ENCODE measurements around the gene NR2C1. TPM values are rescaled to one million over a fixed set of nuclear protein-coding genes. Genes with fewer than 3 reads are reported as not detected.
"Not testable (repeated sequence)": the region's sequence is repeated elsewhere in the genome, so short reads cannot be mapped to it uniquely, and the experiment has no call there.

The NR2C1 gene
- total RNA-seq, result 15.6 and 39.1 TPM in 2 replicates

DNA sequence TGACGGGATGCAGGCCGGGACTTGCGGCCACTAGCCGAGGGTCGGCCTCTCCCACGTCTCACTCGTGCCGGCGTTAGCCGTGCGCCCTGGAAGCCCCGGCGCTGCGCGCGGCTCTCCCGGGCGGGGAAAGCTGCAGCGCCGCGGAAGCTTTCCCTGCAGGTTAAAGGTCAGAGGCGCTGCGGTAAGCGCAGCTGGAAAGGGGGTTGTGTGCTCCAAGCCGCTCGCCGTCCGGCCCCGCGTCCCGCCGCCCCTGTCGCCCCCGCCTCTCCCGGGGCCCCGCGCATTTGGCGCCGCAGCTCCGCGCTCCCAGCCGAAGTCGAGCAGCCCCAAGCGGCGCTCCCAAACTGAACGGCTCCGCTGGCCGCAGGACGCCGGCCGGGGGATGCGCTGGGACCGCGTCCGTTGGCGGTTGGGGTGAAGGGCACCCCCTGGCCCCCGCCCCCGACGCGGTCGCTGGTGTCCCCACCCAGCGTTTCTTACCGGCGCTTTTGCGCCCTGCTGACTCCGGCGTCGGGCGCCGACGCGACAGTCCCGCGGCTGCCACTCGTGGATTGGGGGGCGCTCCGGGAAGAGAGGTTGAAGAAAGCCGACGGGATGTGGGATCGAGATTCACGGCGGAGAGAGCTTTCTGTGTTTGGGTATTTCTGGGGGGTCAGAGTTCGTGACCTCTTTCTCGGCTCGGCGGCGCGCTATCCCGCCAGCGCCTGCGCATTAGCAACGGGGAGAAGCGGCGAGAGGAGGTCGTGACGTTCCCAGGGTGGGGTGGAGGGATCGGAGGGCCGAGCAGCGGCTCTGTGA is at the start of gene NR2C1:
TSS of gene NR2C1 (minus strand) at position 719 of the 798 bp plus-strand sequence. CDS start 6,234 bp downstream, outside the sequence.
- peak; percentile 64 for DNase-seq (ENCODE audit: extremely low read depth, low read depth, low spot score)

DNA sequence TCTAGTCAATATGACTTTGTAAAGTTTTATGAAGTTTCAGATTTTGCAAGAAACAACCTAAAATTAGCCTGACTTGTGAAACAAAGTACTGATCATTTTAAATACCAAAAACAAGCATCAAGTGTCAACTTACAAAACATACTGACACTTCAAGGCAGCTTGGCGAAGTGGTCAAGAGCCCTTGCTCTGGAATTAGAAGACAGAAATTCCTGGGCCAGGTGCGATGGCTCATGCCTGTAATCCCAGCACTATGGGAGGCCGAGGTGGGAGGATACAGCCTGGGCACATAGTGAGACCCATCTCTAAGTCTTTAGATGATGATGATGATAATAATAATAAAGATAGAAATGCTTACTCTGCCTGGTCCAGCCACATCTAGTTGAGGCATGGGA is 45.4 kb upstream of the NR2C1 start:
- DNase-seq (ENCODE audit: extremely low read depth, low read depth, low spot score), result peak; percentile 33

DNA sequence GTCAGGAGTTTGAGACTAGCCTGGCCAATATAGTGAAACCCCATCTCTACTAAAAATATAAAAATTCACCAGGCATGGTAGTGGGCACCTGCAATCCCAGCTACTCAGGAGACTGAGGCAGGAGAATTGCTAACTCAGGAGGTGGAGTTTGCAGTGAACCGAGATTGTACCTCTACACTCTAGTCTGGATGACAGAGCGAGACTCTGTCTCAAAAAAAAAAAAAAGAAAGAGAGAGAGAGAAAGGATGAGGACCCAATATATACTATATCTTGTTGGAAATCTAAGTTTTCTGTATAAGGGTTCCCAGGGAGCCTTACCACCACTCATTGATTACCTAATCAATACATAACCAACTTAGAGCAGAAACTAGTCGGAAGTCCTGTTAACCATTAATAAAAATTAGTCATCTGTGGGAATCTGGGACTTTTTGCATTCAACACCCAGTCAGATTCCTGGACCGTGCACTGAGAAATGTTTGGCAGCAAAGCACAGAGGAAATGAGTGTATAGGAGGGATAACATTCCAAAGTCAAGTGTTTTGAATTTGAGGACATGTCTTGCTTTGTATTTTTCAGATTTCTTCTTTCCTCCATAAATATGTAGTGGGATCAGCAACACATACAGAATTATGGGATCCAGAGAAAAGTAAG is 44.8 kb upstream of the NR2C1 start:
- DNase-seq (ENCODE audit: extremely low read depth, low read depth, low spot score), result peak; percentile 82

DNA sequence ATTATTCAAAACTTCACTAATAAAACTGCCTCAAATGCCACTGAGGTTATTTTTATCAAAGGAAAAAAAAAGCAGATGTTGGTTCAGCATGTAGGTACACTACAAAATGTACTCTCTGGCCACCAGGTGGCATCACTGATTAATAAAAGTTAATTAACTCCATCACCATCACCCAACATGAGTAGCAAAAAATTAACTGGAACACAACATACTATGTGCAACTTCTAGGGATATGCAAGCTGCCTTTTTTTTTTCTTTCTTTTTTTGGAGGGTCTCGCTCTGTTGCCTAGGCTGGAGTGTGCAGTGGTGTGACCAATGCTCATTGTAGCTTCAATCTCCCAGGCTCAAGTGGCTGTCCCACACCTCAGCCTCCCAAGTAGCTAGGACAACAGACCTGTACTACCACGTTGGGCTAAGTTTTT is 43.8 kb upstream of the NR2C1 start:
- peak; percentile 60 for DNase-seq (ENCODE audit: extremely low read depth, low read depth, low spot score)

DNA sequence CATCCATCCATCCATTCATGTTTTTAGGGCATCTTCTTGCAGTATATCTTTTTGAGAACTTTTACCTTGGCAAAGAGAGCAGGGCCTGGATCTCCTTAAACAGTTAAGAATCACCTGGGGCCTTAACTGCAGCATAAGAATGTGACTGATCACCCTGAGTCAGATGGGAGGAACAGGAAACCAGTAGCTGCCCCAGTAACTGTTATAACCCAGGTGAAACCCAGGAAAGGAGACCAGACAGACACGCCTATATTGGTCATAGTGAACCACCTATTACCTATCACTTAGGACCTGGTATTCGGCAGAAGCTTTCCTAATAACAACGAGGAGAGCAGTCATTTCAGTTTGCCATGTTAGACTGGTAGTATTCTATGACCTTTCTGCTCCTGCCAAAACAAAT is 43.4 kb upstream of the NR2C1 start:
- no peak for DNase-seq (ENCODE audit: extremely low read depth, low read depth, low spot score)

DNA sequence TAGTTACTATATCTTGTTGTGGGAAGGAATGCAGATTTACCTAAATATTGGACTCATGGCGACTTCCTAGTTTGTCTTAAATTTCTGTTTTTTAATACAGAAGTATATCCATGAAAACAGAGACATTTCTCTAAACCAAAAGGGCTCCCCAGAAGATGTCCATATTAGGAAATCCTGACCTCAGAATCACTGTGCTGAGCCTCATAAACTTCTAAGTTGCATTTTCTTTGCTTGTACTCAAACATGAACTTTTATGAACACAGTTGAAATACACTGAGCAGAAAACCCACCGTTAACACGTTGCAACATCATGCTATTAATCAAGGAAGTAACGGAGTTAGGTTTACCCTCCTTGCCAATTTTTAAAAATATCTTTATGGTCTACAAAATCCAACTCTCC is 42.9 kb upstream of the NR2C1 start:
- DNase-seq (ENCODE audit: extremely low read depth, low read depth, low spot score), result no peak

DNA sequence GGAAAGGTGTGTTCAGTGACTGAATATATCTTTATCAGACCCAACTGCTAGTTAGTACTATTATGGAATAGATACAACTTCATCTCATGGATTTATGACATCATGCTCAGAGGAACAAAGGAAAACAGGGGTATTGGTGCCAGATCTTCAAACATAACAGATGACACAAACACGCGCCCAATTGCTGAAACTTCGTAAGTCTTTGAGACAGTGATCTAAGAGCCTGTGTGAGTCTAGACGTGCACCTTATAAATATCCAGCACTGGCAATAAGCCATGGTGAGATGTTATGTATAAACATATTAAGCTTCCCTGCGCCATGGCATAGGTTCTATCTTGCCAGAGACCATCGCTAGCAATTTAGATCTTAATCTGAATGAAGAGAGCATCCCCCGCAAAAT is 42.2 kb upstream of the NR2C1 start:
- DNase-seq (ENCODE audit: extremely low read depth, low read depth, low spot score), result no peak

DNA sequence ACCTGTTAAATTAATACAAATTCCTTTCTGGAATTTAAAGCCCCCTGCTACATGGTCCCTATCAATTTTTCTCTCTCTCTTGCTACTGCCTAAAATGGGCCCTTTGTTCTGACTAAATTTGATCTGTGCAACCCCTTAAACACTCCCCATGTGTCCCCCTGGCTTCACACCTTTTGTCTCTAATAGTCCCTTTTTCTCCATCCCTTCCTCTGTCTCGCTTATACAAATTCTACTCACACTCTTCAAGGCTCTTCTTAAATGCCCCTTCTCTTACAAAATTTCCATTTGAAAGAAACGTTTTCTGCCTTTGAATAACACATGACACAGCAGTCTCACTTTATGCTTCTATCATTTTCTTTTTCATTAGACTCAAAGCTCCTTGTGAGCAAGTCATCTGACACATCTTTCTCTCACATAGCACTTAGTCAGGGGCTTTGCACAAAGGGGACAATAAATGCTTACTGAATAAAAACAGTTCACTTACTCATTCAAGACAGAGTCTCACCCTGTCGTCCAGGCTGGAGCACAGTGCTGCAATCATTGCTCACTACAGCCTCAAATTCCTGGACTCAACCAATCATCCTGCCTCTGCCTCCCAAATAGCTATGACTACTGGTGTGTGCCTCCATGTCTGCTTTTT is 41.5 kb upstream of the NR2C1 start:
- DNase-seq (ENCODE audit: extremely low read depth, low read depth, low spot score), result no peak

DNA sequence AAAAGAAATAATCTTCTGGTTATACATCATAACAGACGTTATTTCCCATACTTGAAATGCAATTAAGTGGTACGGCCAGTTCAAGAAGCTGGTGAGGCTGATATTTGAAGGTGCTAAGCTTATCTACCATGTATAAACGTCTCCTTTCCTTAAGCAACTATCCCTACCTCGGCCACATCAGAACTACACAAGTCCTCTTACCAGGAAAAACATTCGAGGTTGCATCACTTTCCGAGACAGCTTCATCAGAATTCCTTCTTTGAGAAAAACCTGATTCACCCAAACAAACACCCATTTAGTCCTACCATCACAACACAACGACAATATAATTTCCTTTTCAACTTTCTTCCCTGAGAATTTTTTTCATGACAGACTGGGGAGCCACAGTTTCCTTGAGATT is 33.9 kb upstream of the NR2C1 start:
- DNase-seq (ENCODE audit: extremely low read depth, low read depth, low spot score), result no peak

DNA sequence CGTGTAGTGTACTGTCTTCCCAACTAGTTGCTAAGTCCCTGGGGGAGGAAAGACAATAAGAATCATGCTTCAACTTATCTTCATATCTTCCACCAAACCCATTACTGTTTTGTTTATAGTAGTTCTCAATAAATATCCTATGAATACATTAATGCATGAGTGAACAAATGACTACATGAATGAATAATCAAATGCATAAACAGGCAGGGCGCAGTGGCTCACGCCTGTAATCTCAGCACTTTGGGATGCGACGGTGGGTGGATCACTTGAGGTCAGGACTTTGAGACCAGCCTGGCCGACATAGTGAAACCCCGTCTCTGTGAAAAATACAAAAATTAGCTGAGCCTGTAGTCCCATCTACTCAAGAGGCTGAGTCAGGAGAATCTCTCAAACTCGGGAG is 32.1 kb upstream of the NR2C1 start:
- no peak for DNase-seq (ENCODE audit: extremely low read depth, low read depth, low spot score)

DNA sequence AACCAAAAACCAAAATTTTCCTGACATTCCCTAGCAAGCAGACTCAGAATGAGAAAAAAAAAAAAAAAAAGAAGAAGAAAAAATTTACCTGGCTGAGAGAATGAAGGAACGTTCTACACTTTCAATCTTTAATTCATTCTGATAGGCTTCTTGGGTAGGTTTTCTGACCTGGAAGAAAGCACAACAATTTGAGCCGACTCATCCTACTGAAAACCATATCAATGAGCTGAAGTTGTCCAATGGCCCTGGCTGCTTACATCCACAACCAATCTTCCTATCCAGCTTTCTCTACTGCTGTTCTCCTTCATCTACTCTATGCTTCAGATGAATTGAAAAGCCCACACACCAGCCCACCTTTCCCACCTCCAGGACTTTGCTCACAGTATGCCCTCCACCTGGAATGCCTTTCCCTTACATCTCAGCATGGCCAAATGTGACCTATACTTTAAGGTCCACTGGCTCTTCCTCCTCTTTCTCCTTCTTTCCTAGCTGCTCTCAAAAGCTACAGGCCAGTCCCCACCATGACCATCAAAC is 31.6 kb upstream of the NR2C1 start:
- DNase-seq (ENCODE audit: extremely low read depth, low read depth, low spot score), result no peak

DNA sequence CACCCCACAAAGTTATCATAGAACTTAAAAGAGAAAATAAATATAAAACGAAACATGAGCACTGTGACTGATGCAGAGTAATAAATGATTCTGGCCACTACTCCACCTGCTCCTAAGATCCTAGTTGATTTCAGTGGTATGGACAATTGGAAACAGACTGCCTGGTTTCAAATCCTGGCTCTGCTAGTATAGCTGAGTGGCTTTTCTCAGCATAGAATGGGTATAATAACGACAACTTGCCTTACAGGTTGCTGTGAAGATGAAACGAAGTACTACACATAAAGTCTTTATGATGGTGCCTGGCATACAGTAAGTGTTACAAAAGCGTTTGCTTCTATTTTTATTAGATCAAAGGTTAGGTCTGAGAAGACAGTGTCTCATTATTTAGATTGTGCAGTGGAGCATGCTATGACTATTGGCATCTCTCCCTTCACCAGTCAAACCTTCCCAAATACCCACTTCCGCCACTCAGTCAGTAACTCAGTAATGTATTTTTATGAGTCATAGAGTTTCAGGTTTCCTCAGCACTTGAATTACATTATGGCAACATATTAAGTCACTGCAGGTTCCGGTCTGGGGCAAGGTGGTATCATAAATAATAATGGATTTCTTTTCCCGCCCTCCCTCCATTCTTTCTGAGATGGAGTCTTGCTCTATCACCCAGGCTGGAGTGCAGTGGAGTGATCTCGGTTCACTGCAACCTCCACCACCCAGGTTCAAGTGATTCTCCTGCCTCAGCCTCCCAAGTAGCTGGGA is 29.7 kb upstream of the NR2C1 start:
- DNase-seq (ENCODE audit: extremely low read depth, low read depth, low spot score), result peak; percentile 57

DNA sequence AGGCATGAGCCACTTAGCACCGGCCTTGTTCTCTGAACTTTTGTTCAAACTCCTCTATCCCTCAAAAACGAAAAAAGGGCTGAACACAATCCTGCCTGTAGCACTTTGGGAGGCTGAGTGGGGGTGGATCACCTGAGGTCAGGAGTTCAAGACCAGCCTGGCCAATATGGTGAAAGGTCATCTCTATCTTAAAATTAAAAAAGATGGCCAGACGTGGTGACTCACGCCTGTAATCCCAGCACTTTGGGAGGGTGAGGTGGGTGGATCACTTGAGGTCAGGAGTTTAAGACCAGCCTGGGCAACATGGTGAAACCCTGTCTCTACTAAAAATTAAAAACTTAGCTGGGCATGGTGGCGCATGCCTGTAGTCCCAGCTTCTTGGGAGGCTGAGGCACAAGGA is 28.5 kb upstream of the NR2C1 start:
- DNase-seq (ENCODE audit: extremely low read depth, low read depth, low spot score), result not testable (repeated sequence)

DNA sequence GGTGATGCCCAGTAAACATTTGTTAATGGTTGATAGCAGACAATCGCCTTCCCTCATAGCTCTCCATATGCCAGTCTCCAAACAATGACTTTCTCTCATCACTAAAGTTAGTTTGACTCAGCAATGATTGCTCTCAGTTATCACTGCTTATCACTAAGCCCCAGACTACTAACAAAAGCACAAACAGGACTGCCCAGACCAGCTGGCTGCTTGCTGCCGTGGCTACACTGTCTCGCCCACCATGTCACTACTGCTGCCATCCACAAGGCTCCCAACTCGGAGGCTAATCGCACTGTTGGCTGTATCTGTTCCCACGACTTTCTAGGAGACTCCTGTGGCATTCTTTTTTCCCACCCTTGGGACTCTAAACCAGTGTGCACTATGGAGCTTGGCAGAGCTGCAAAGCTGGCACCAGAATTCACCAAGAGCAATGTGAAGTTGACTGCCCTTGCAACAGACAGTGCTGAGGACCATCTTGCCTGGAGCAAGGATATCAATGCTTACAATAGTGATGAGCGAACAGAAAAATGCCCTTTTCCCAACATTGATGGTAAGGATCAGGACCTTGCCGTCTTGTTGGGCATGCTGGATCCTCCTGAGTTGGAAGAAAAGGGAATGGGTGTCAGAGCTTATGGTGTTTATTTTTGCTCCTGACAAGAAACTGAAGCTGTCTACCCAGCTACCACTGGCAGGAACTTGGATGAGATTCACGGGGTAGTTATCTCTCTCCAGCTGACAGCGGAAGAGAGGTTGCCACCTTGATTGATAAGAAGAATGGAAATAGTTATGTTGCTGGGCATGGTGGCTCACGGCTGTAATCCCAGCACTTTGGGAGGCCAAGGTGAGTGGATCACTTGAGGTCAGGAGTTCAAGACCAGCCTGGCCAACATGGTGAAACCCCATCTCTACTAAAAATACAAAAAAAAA is 27.1 kb upstream of the NR2C1 start:
- no peak for DNase-seq (ENCODE audit: extremely low read depth, low read depth, low spot score)

DNA sequence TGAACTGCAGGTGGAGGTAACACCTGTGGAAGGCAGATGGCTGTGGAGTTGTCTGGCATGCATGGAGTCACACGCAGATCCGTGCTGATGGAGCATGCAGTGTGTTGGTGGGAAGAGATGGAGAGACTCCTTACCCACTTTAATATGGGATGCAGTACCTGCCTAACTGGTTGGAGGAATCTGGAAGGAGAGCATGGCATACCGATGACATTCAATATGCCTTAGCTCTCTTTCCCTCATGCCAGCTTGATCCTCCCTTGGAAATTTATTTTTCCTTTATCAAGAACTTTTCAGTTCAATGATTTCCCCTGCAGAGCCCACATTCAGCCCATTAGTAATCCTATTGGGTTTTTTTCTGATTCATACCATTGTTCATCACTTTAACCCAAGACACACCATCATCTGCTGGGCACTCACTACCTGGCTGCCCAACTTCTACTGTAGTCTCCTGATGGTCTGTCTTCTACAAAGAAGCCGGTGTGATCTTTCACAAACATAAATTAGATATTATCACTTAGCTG is 25.9 kb upstream of the NR2C1 start:
- no peak for DNase-seq (ENCODE audit: extremely low read depth, low read depth, low spot score)

DNA sequence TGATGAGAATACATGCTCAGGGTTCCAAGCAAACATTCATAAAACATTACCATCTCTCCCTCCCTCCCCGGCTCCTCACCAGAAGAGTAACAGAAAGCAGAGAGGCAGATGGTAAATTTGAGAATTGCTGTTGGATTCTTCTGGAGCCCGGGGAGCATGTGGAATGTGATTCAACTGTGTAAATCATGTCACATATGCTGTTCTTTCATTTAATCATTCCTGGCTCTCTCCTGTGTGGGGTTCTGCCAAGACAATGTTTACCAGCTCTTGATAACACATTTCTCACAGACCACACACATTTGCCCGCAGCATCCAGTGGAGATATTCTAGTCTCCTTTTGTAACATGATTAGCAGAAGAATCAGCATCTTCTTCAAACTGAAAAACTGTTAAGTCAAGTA is 23.4 kb upstream of the NR2C1 start:
- no peak for DNase-seq (ENCODE audit: extremely low read depth, low read depth, low spot score)

DNA sequence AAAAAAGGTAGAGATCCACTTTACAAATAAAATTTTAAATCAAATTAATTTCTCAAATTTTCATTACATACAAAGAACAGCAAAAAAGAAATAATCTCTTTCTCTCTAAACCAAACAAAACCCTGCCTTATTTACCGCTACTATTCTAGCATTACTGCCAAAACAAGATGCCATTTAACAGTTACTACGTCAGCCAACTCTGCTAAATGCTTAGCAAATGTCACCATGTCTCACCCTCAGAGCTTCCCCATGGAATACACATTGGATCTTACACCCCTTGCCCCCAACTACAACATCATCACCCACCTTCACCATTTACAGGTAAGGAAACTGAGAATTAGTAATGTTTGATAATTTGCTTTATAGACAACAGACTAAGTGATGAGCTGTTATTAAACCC is 23.0 kb upstream of the NR2C1 start:
- no peak for DNase-seq (ENCODE audit: extremely low read depth, low read depth, low spot score)

DNA sequence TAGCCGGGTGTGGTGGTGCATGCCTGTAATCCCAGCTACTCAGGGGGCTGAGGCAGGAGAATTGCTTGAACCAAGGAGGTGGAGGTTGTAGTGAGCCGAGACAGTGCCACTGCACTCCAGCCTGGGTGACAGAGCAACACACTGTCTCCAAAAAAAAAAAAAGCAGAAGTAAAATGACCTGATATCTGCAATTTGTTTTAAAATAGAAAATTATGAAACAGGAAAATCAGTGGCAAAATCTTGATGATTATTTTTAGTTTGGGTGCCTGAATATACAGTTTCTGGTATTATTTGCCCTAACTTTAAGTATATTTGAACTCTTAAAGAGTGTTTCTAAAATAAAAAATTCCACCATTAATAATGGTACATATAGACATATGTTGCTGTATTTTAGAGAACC is 22.4 kb upstream of the NR2C1 start:
- DNase-seq (ENCODE audit: extremely low read depth, low read depth, low spot score), result not testable (repeated sequence)

DNA sequence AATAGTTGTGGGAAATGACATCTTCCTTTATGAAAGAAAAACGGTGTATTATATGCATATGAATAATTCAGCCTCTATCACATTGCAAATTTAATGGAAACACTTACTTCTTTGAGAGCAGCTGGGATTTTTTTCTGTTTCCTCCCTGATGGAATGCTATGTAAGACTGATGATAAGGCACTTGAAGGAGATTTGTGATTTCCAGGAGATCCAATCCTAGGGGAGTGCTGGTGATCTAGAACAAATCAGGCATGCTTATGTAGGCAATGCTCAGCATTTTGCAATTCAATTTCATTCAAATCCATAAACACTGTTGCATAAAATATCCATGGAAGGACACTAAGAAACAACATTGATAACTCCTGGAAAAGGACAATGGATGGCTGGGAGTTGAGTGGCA is 16.0 kb upstream of the NR2C1 start:
- no peak for DNase-seq (ENCODE audit: extremely low read depth, low read depth, low spot score)

DNA sequence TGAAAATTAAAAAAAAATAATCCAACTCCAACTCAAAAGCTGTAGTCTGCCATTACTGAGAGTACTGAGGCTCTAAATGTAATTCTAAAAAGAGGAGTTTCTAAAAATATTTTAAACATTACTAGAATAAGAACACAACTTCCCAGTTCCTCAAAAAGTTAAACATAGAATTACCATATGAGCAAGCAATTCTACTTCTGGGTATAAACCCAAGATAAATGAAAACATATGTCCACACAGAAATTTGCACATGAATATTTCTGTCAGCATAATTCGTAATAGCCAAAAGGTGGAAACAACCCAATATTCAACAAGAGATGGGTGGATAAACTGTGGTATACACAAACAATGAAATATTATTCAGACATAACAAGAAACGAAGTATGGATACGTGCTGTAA is 15.0 kb upstream of the NR2C1 start:
- no peak for DNase-seq (ENCODE audit: extremely low read depth, low read depth, low spot score)

Measured in glomerular endothelial cell (primary cell).